Measurements from ENCODE around the gene PYROXD2. TPM values are rescaled to one million over a fixed set of nuclear protein-coding genes. Genes with fewer than 3 reads are reported as not detected.
A peak's percentile ranks its signal among the peaks of the same experiment; 100 is the strongest.

The PYROXD2 gene
- total and polyA plus RNA-seq, 2 experiments from 2014 or later: 1.3 to 2.6 TPM

GRCh38 chr10:98365406-98366061 is 49.4 kb downstream of the PYROXD2 start:
- peaks cover 51% of the 10 kb centered on the region for H3K4me1 Mint-ChIP-seq
- TF ChIP-seq JUNB (IDR thresholded peaks at IDR 0.05; ENCODE audit: unreplicated experiment) (no peak), REST (IDR thresholded peaks at IDR 0.05; ENCODE audit: unreplicated experiment) (no peak), CTCF (conservative IDR thresholded peaks at IDR 0.05; ENCODE audit: low read depth in 2 of 2) (peak in 1 of 2 experiments; percentile 13; a peak in 1 of 4 replicates), CREB1 (CRISPR knock-in tag; IDR thresholded peaks at IDR 0.05; ENCODE audit: low read depth) (no peak), ZNF331 (CRISPR knock-in tag; IDR thresholded peaks at IDR 0.05; ENCODE audit: low read depth) (no peak), POLR2AphosphoS5 (IDR thresholded peaks at IDR 0.05; ENCODE audit: low read depth) (no peak), EZH2 (IDR thresholded peaks at IDR 0.05; ENCODE audit: low read depth, unreplicated experiment) (no peak)
- DNase-seq (ENCODE audit: low spot score) (no peak), ATAC-seq (no peak)
- no peak overlapping the region for H3K27ac ChIP-seq (ENCODE audit: low read depth)
- H3K79me2 ChIP-seq (replicated peaks; ENCODE audit: insufficient read depth): no peaks in the 10 kb centered on the region
- H3K27me3 ChIP-seq (ENCODE audit: insufficient read depth): no peaks in the 10 kb centered on the region
- no peak overlapping the region for H3K4me2 ChIP-seq
- H3K36me3 ChIP-seq (ENCODE audit: insufficient read depth): no peaks in the 10 kb centered on the region
- no peaks in the 10 kb centered on the region for H4K20me1 ChIP-seq (replicated peaks; ENCODE audit: insufficient read depth)
- peaks cover 8% of the 10 kb centered on the region for H3K27me3 Mint-ChIP-seq (ENCODE audit: insufficient read depth, low read depth, poor library complexity)
- no peaks in the 10 kb centered on the region for H3K9me2 ChIP-seq (ENCODE audit: insufficient read depth)
- no peak overlapping the region for H2AFZ ChIP-seq
- H3F3A ChIP-seq (replicated peaks; ENCODE audit: low read depth): no peaks in the 10 kb centered on the region
- peak overlapping the region; percentile 76; the same call in 1 of the 2 replicates for H3K27ac Mint-ChIP-seq
- H3K4me3 Mint-ChIP-seq: no peak overlapping the region
- no peaks in the 10 kb centered on the region; the same call in 2 of the 3 replicates for H3K36me3 Mint-ChIP-seq (ENCODE audit: low read depth)
- H3K4me3 ChIP-seq: no peak overlapping the region
- no peaks in the 10 kb centered on the region for H3K9me3 Mint-ChIP-seq
- peaks cover 18% of the 10 kb centered on the region for H3K4me1 ChIP-seq (ENCODE audit: insufficient read depth)

- Histone ChIP-seq H2AFZ (no peak overlapping the region), H3K27ac (ENCODE audit: low read depth) (no peak overlapping the region), H3K36me3 (ENCODE audit: insufficient read depth) (no peaks in the 10 kb centered on the region), H3K4me3 (no peak overlapping the region), H4K20me1 (replicated peaks; ENCODE audit: insufficient read depth) (no peaks in the 10 kb centered on the region), H3K79me2 (replicated peaks; ENCODE audit: insufficient read depth) (no peaks in the 10 kb centered on the region), H3F3A (replicated peaks; ENCODE audit: low read depth) (no peaks in the 10 kb centered on the region), H3K4me2 (no peak overlapping the region), H3K27me3 (ENCODE audit: insufficient read depth) (no peaks in the 10 kb centered on the region), H3K4me1 (ENCODE audit: insufficient read depth) (peaks cover 13% of the 10 kb centered on the region), H3K9me2 (ENCODE audit: insufficient read depth) (no peaks in the 10 kb centered on the region)
- Mint-ChIP-seq H3K9me3 (no peaks in the 10 kb centered on the region), H3K4me3 (no peak overlapping the region), H3K4me1 (peaks cover 47% of the 10 kb centered on the region), H3K27me3 (ENCODE audit: insufficient read depth, low read depth, poor library complexity) (peaks cover 10% of the 10 kb centered on the region), H3K36me3 (ENCODE audit: low read depth) (no peaks in the 10 kb centered on the region; the same call in 2 of the 3 replicates), H3K27ac (no peak overlapping the region)
- no peak for DNase-seq (ENCODE audit: low spot score)
- ATAC-seq: no peak
- TF ChIP-seq STAT1 (IDR thresholded peaks at IDR 0.05; ENCODE audit: unreplicated experiment) (no peak), CREB1 (CRISPR knock-in tag; IDR thresholded peaks at IDR 0.05; ENCODE audit: low read depth) (no peak), ZNF462 (CRISPR knock-in tag; IDR thresholded peaks at IDR 0.05) (no peak)
These were observed 50.4 kb downstream of the PYROXD2 start for GRCh38 chr10:98364432-98365102.
